ENCODE data around the gene DIPK1A. TPM values are rescaled to one million over a fixed set of nuclear protein-coding genes. Genes with fewer than 3 reads are reported as not detected.

The DIPK1A gene
- total RNA-seq, 2 donors from 2014 or later: 10.8 to 18.3 TPM

DNA sequence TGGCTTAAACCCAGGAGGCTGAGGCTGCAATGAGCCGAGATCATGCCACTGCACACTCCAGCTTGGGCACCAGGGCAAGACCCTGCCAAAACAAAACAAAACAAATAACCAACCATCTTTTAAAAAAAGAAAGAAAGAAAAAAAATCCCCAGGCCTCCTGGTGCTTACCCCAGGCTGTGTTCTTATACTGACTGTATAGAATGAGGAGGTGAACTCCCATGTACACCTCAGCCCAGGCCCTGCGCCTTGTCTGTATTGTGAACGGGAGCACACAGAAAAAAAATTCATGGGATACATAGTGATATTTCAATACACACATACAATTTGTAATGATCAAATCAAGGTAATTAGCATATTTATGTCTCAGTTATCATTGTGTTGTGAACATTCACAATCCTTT is 115.4 kb downstream of the DIPK1A start:
- H3K27me3 ChIP-seq (replicated peaks; ENCODE audit: insufficient read depth): no peaks in the 10 kb centered on the region
- peaks cover 7% of the 10 kb centered on the region for H3K36me3 ChIP-seq
- TF ChIP-seq, protein P1, sequence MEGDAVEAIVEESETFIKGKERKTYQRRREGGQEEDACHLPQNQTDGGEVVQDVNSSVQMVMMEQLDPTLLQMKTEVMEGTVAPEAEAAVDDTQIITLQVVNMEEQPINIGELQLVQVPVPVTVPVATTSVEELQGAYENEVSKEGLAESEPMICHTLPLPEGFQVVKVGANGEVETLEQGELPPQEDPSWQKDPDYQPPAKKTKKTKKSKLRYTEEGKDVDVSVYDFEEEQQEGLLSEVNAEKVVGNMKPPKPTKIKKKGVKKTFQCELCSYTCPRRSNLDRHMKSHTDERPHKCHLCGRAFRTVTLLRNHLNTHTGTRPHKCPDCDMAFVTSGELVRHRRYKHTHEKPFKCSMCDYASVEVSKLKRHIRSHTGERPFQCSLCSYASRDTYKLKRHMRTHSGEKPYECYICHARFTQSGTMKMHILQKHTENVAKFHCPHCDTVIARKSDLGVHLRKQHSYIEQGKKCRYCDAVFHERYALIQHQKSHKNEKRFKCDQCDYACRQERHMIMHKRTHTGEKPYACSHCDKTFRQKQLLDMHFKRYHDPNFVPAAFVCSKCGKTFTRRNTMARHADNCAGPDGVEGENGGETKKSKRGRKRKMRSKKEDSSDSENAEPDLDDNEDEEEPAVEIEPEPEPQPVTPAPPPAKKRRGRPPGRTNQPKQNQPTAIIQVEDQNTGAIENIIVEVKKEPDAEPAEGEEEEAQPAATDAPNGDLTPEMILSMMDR (IDR thresholded peaks at IDR 0.05): no peak
- ATAC-seq (ENCODE audit: insufficient number of reproducible peaks, low FRiP score, low read depth) (no peak), DNase-seq (ENCODE audit: low spot score) (no peak)
- no peaks in the 10 kb centered on the region for H3K4me1 ChIP-seq (ENCODE audit: control insufficient read depth in 1 of 2, low read depth in 2 of 2)
- no peaks in the 10 kb centered on the region for H3K9me3 ChIP-seq
- H3K27ac ChIP-seq: no peak overlapping the region
- H3K4me3 ChIP-seq: no peak overlapping the region

- TF ChIP-seq, protein P1 (IDR thresholded peaks at IDR 0.05): no peak
- ATAC-seq (ENCODE audit: insufficient number of reproducible peaks, low FRiP score, low read depth): no peak
- no peak overlapping the region for H3K27ac ChIP-seq
- DNase-seq (ENCODE audit: low spot score): no peak
- H3K27me3 ChIP-seq (replicated peaks; ENCODE audit: insufficient read depth): no peaks in the 10 kb centered on the region
- peaks cover 0 to 12% of the 10 kb centered on the region in 2 donors for H3K4me1 ChIP-seq (ENCODE audit: control insufficient read depth in 1 of 2, low read depth in 2 of 2)
- H3K36me3 ChIP-seq: peaks cover 15% of the 10 kb centered on the region
- no peaks in the 10 kb centered on the region for H3K9me3 ChIP-seq
- H3K4me3 ChIP-seq: no peak overlapping the region
Observed at GRCh38 chr1:92844439-92844838, 116.8 kb downstream of the DIPK1A start.

- H3K4me3 ChIP-seq: no peak overlapping the region
- TF ChIP-seq, protein P1 (IDR thresholded peaks at IDR 0.05): no peak
- DNase-seq (ENCODE audit: low spot score) (no peak), ATAC-seq (ENCODE audit: insufficient number of reproducible peaks, low FRiP score, low read depth) (no peak)
- peaks cover 15% of the 10 kb centered on the region for H3K36me3 ChIP-seq
- no peaks in the 10 kb centered on the region for H3K9me3 ChIP-seq
- H3K4me1 ChIP-seq (ENCODE audit: control insufficient read depth in 1 of 2, low read depth in 2 of 2): peaks cover 0 to 20% of the 10 kb centered on the region in 2 donors
- H3K27ac ChIP-seq: no peak overlapping the region
- no peaks in the 10 kb centered on the region for H3K27me3 ChIP-seq (replicated peaks; ENCODE audit: insufficient read depth)
Observed at GRCh38 chr1:92843429-92844352, 117.6 kb downstream of the DIPK1A start.

- Histone ChIP-seq H3K4me3 (no peak overlapping the region), H3K9me3 (no peaks in the 10 kb centered on the region), H3K27ac (no peak overlapping the region), H3K4me1 (ENCODE audit: control insufficient read depth in 1 of 2, low read depth in 2 of 2) (peaks cover 0 to 26% of the 10 kb centered on the region in 2 donors), H3K27me3 (replicated peaks; ENCODE audit: insufficient read depth) (no peaks in the 10 kb centered on the region), H3K36me3 (peaks cover 12% of the 10 kb centered on the region)
- TF ChIP-seq, protein P1 (IDR thresholded peaks at IDR 0.05): no peak
- no peak for DNase-seq (ENCODE audit: low spot score)
- no peak for ATAC-seq (ENCODE audit: insufficient number of reproducible peaks, low FRiP score, low read depth)
Observed at GRCh38 chr1:92843046-92843423, 118.2 kb downstream of the DIPK1A start.

DNA sequence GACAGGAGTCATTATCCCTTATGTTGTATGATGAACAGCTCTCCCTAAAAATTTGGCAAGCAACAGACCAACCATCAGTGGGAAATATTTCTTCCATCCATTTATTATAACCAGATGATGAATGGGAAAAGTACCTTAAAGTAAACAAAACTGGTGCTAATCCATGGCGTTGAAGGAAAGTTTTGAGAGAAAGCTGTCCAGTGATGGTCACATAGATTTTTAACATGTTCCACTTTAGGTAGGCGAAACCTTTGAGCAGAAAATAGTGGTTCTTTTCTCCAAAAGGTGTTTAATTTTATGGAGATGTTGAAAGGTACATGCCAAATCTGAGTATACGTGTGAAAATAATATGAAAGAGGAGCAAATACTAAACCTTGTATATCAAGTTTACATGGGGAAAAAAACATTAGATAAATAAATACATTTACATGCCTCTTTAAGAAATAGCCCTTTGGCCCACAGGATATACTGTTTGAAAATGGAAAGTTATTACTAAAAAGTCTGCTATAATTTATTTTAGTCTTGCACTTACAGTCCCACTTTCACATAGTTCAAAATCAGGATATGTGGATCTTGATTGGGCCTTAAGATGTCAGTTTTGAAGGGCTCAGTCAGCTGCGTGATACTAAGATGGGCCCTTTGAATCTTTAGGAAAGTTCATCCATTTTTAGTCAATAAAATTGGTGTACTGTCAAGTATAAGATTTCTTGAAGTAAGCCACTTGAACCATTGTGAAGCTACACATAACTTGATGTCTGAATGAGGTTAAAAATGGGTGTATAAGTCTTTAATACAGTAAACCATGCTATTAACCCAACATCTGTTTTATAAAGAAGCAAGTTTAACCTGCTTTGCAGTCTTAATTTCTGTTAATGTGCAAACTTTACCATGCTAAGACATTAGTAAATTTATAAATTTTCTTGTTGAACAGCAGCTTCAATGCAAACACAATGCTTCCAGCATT is 118.9 kb downstream of the DIPK1A start:
- TF ChIP-seq, protein P1 (IDR thresholded peaks at IDR 0.05): no peak
- no peak for ATAC-seq (ENCODE audit: insufficient number of reproducible peaks, low FRiP score, low read depth)
- Histone ChIP-seq H3K9me3 (no peaks in the 10 kb centered on the region), H3K36me3 (peaks cover 14% of the 10 kb centered on the region), H3K4me3 (no peak overlapping the region), H3K27ac (no peak overlapping the region), H3K27me3 (replicated peaks; ENCODE audit: insufficient read depth) (no peaks in the 10 kb centered on the region), H3K4me1 (ENCODE audit: control insufficient read depth in 1 of 2, low read depth in 2 of 2) (peaks cover 0 to 32% of the 10 kb centered on the region in 2 donors)
- DNase-seq (ENCODE audit: low spot score): no peak

Measured in thoracic aorta (tissue), 2 donors.